SK-N-SH treated with all-trans-retinoic acid at 6 μM for 48 hours (cell line): ENCODE data around the gene CDH22.

Experiments
- ATAC-seq: fragments of 200-7000 bp; cut with Tn5 transposase; 3 replicates; pipeline ENCODE4 v1.9.1; 2020; ENCODE audit warnings: mild to moderate bottlenecking, moderate library complexity
- ARNTL ChIP-seq: fragments of 450-650 bp; formaldehyde crosslinking; IDR thresholded peaks from 2 replicates; pipeline ENCODE4 v1.5.0; 2020; ENCODE audit warnings: low read depth, mild to moderate bottlenecking, moderate library complexity, borderline replicate concordance
- BACH2 ChIP-seq: fragments of 250-450 bp; sonication (Bioruptor Pico); IDR thresholded peaks from 2 replicates; pipeline ENCODE4 v1.9.0; 2021; ENCODE audit warnings: mild to moderate bottlenecking, borderline replicate concordance
- CSDC2 ChIP-seq: fragments of 250-450 bp; sonication (Bioruptor Pico); IDR thresholded peaks from 2 replicates; pipeline ENCODE4 v1.5.0; 2020; ENCODE audit warnings: mild to moderate bottlenecking, moderate library complexity
- CSRNP3 ChIP-seq: fragments of 250-450 bp; sonication (Bioruptor Pico); IDR thresholded peaks from 2 replicates; pipeline ENCODE4 v1.5.1; 2021; ENCODE audit warnings: mild to moderate bottlenecking, moderate library complexity
- GLIS3 ChIP-seq: fragments of 250-450 bp; sonication (Bioruptor Pico); IDR thresholded peaks from 2 replicates; pipeline ENCODE4 v1.5.0; 2020; ENCODE audit warnings: mild to moderate bottlenecking, moderate library complexity
- ISL1 ChIP-seq: fragments of 250-450 bp; sonication (Bioruptor Pico); IDR thresholded peaks from 2 replicates; pipeline ENCODE4 v2.1.2; 2022; ENCODE audit warnings: mild to moderate bottlenecking, moderate library complexity
- PATZ1 ChIP-seq: fragments of 250-450 bp; sonication (Bioruptor Pico); IDR thresholded peaks from 2 replicates; pipeline ENCODE4 v1.8.0; 2020; ENCODE audit warnings: mild to moderate bottlenecking, moderate library complexity, borderline replicate concordance
- POU6F1 ChIP-seq: fragments of 250-450 bp; sonication (Bioruptor Pico); IDR thresholded peaks from 2 replicates; pipeline ENCODE4 v1.8.0; 2021; ENCODE audit warnings: low read depth, mild to moderate bottlenecking, moderate library complexity, borderline replicate concordance
- PPARA ChIP-seq: fragments of 250-450 bp; sonication (Bioruptor Pico); IDR thresholded peaks from 2 replicates; pipeline ENCODE4 v1.5.0; 2020; ENCODE audit warnings: mild to moderate bottlenecking, borderline replicate concordance
- RARB ChIP-seq: fragments of 250-450 bp; sonication (Bioruptor Pico); IDR thresholded peaks from 2 replicates; pipeline ENCODE4 v1.8.0; 2021; ENCODE audit warnings: mild to moderate bottlenecking, moderate library complexity
- TCF4 ChIP-seq: fragments of 250-450 bp; sonication (Bioruptor Pico); IDR thresholded peaks from 2 replicates; pipeline ENCODE4 v1.8.0; 2021; ENCODE audit warnings: mild to moderate bottlenecking, moderate library complexity, borderline replicate concordance
- TOX ChIP-seq: fragments of 250-450 bp; sonication (Bioruptor Pico); IDR thresholded peaks from 2 replicates; pipeline ENCODE4 v1.8.0; 2021; ENCODE audit warnings: mild to moderate bottlenecking, moderate library complexity, borderline replicate concordance
- ZC3H10 ChIP-seq: fragments of 250-450 bp; sonication (Bioruptor Pico); IDR thresholded peaks from 2 replicates; pipeline ENCODE4 v1.5.1; 2021; ENCODE audit warnings: mild to moderate bottlenecking, moderate library complexity
- ZFP3 ChIP-seq: fragments of 250-450 bp; sonication (Bioruptor Pico); IDR thresholded peaks from 2 replicates; pipeline ENCODE4 v1.5.0; 2020; ENCODE audit warnings: mild to moderate bottlenecking, moderate library complexity
- ZFP30 ChIP-seq: fragments of 450-650 bp; formaldehyde crosslinking; IDR thresholded peaks from 2 replicates; pipeline ENCODE4 v1.5.0; 2022; ENCODE audit warnings: mild to moderate bottlenecking, moderate library complexity
- ZNF565 ChIP-seq: fragments of 450-650 bp; formaldehyde crosslinking; conservative IDR thresholded peaks from 2 replicates; pipeline ENCODE4 v1.5.0; 2020; ENCODE audit warnings: low read depth, mild to moderate bottlenecking, moderate library complexity
- ZNF70 ChIP-seq: fragments of 450-650 bp; formaldehyde crosslinking; IDR thresholded peaks from 2 replicates; pipeline ENCODE4 v1.5.0; 2020; ENCODE audit warnings: mild to moderate bottlenecking, moderate library complexity
- ZNF8 ChIP-seq: fragments of 450-650 bp; formaldehyde crosslinking; IDR thresholded peaks from 2 replicates; pipeline ENCODE4 v1.5.0; 2020; ENCODE audit warnings: mild to moderate bottlenecking, moderate library complexity
- TF ChIP-seq, protein P1 (sequence below): fragments of 250-450 bp; sonication (Bioruptor Pico); IDR thresholded peaks from 2 replicates; pipeline ENCODE4 v1.5.1; 2020; ENCODE audit warnings: low read depth, mild to moderate bottlenecking, moderate library complexity
- TF ChIP-seq, protein P2 (sequence below): fragments of 250-450 bp; sonication (Bioruptor Pico); IDR thresholded peaks from 2 replicates; pipeline ENCODE4 v1.5.0; 2020; ENCODE audit warnings: mild to moderate bottlenecking, moderate library complexity

The CDH22 gene

DNA sequence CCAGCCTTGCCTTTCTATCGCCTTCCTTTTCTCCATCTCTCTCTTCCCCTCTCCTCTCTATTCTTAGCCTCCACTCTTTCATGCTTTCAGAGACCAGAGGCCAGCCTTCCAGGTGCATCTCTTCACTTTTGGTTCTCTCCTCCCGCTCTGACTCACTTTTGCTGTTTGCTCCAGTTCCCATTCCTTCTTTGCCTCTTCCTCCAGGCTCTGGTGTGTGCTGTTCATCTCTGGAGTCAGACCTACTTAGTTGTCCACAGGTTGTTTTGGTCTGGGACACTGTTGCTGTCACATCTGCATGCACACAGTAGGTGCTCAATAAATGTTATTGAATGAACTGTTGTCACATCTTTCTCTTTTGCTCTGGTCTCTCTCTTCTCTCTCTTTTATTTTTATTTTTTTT, 1.6 kb upstream of the CDH22 start:
- no peak for ATAC-seq
- TF ChIP-seq ZFP30 (CRISPR knock-in tag) (no peak), PPARA (CRISPR knock-in tag) (no peak), ISL1 (CRISPR knock-in tag) (no peak), ZNF70 (no peak), TOX (CRISPR knock-in tag) (no peak), CSRNP3 (CRISPR knock-in tag) (no peak), ZC3H10 (CRISPR knock-in tag) (no peak), CSDC2 (CRISPR knock-in tag) (no peak), BACH2 (CRISPR knock-in tag) (no peak), ZNF565 (CRISPR knock-in tag) (no peak), GLIS3 (CRISPR knock-in tag) (no peak), ZNF8 (CRISPR knock-in tag) (no peak)
- TF ChIP-seq, protein P1, sequence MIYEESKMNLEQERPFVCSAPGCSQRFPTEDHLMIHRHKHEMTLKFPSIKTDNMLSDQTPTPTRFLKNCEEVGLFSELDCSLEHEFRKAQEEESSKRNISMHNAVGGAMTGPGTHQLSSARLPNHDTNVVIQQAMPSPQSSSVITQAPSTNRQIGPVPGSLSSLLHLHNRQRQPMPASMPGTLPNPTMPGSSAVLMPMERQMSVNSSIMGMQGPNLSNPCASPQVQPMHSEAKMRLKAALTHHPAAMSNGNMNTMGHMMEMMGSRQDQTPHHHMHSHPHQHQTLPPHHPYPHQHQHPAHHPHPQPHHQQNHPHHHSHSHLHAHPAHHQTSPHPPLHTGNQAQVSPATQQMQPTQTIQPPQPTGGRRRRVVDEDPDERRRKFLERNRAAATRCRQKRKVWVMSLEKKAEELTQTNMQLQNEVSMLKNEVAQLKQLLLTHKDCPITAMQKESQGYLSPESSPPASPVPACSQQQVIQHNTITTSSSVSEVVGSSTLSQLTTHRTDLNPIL: no peak

DNA sequence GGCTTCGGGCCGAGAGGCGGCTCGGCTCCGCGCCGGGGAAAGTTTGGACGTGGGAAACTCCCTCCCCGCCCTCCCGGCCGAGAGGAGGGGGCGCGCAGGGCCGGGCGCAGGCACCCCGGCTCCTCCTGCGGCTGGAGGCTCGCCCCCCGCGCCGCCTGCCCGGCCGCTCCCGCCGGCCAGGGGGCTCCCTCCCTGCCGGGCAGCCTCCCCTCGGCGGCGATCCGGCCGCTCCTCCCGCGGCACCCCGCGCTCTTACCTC, 370 bp downstream of the CDH22 start:
- no peak for ATAC-seq
- no peak for TF ChIP-seq ZNF70
- TF ChIP-seq ARNTL (CRISPR knock-in tag): no peak
- TF ChIP-seq ZNF8 (CRISPR knock-in tag): no peak
- TF ChIP-seq RARB (CRISPR knock-in tag): no peak
- TF ChIP-seq TOX (CRISPR knock-in tag): no peak
- TF ChIP-seq TCF4 (CRISPR knock-in tag): no peak
- TF ChIP-seq POU6F1 (CRISPR knock-in tag): no peak
- no peak for TF ChIP-seq GLIS3 (CRISPR knock-in tag)
- TF ChIP-seq ISL1 (CRISPR knock-in tag): no peak
- no peak for TF ChIP-seq ZFP30 (CRISPR knock-in tag)
- no peak for TF ChIP-seq PATZ1
- no peak for TF ChIP-seq CSDC2 (CRISPR knock-in tag)
- no peak for TF ChIP-seq BACH2 (CRISPR knock-in tag)
- no peak for TF ChIP-seq CSRNP3 (CRISPR knock-in tag)
- TF ChIP-seq ZFP3 (CRISPR knock-in tag): no peak
- TF ChIP-seq, protein P2, sequence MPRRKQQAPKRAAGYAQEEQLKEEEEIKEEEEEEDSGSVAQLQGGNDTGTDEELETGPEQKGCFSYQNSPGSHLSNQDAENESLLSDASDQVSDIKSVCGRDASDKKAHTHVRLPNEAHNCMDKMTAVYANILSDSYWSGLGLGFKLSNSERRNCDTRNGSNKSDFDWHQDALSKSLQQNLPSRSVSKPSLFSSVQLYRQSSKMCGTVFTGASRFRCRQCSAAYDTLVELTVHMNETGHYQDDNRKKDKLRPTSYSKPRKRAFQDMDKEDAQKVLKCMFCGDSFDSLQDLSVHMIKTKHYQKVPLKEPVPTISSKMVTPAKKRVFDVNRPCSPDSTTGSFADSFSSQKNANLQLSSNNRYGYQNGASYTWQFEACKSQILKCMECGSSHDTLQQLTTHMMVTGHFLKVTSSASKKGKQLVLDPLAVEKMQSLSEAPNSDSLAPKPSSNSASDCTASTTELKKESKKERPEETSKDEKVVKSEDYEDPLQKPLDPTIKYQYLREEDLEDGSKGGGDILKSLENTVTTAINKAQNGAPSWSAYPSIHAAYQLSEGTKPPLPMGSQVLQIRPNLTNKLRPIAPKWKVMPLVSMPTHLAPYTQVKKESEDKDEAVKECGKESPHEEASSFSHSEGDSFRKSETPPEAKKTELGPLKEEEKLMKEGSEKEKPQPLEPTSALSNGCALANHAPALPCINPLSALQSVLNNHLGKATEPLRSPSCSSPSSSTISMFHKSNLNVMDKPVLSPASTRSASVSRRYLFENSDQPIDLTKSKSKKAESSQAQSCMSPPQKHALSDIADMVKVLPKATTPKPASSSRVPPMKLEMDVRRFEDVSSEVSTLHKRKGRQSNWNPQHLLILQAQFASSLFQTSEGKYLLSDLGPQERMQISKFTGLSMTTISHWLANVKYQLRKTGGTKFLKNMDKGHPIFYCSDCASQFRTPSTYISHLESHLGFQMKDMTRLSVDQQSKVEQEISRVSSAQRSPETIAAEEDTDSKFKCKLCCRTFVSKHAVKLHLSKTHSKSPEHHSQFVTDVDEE (CRISPR knock-in tag): no peak
